ENCODE measurements around the gene TTLL13.

- TF ChIP-seq CTCF (IDR thresholded peaks at IDR 0.05) (peak in 5 of 7 experiments; percentile 24 to 47 (median 43)), POLR2A (IDR thresholded peaks at IDR 0.05) (no peak)
Observed at GRCh38 chr15:90286678-90287077, 37.3 kb downstream of the TTLL13 start.

All from body of pancreas (tissue), 4 donors.